SK-N-SH treated with all-trans-retinoic acid at 6 μM for 48 hours (cell line): ENCODE data around the gene ARPC1B.

Experiments used
- ATAC-seq: fragments of 200-7000 bp; cut with Tn5 transposase; 3 replicates; pipeline ENCODE4 v1.9.1; 2020; ENCODE audit warnings: mild to moderate bottlenecking, moderate library complexity
- ARNTL ChIP-seq: fragments of 450-650 bp; formaldehyde crosslinking; IDR thresholded peaks from 2 replicates; pipeline ENCODE4 v1.5.0; 2020; ENCODE audit warnings: low read depth, mild to moderate bottlenecking, moderate library complexity, borderline replicate concordance
- BACH2 ChIP-seq: fragments of 250-450 bp; sonication (Bioruptor Pico); IDR thresholded peaks from 2 replicates; pipeline ENCODE4 v1.9.0; 2021; ENCODE audit warnings: mild to moderate bottlenecking, borderline replicate concordance
- CREB5 ChIP-seq: fragments of 250-450 bp; sonication (Bioruptor Pico); IDR thresholded peaks from 2 replicates; pipeline ENCODE4 v1.5.1; 2020; ENCODE audit warnings: low read depth, mild to moderate bottlenecking, moderate library complexity
- CSDC2 ChIP-seq: fragments of 250-450 bp; sonication (Bioruptor Pico); IDR thresholded peaks from 2 replicates; pipeline ENCODE4 v1.5.0; 2020; ENCODE audit warnings: mild to moderate bottlenecking, moderate library complexity
- ESRRG ChIP-seq: fragments of 250-450 bp; sonication (Bioruptor Pico); IDR thresholded peaks from 2 replicates; pipeline ENCODE4 v1.6.1; 2021; ENCODE audit warnings: mild to moderate bottlenecking
- ISL1 ChIP-seq: fragments of 250-450 bp; sonication (Bioruptor Pico); IDR thresholded peaks from 2 replicates; pipeline ENCODE4 v2.1.2; 2022; ENCODE audit warnings: mild to moderate bottlenecking, moderate library complexity
- OSR1 ChIP-seq: fragments of 250-450 bp; sonication (Bioruptor Pico); IDR thresholded peaks from 2 replicates; pipeline ENCODE4 v1.8.0; 2022; ENCODE audit warnings: moderate library complexity, mild to moderate bottlenecking, inconsistent platforms
- POU6F1 ChIP-seq: fragments of 250-450 bp; sonication (Bioruptor Pico); IDR thresholded peaks from 2 replicates; pipeline ENCODE4 v1.8.0; 2021; ENCODE audit warnings: low read depth, mild to moderate bottlenecking, moderate library complexity, borderline replicate concordance
- RARB ChIP-seq: fragments of 250-450 bp; sonication (Bioruptor Pico); IDR thresholded peaks from 2 replicates; pipeline ENCODE4 v1.8.0; 2021; ENCODE audit warnings: mild to moderate bottlenecking, moderate library complexity
- SNAI2 ChIP-seq: fragments of 250-450 bp; sonication (Bioruptor Pico); IDR thresholded peaks from 2 replicates; pipeline ENCODE4 v1.5.0; 2020; ENCODE audit warnings: mild to moderate bottlenecking, moderate library complexity
- TCF4 ChIP-seq: fragments of 250-450 bp; sonication (Bioruptor Pico); IDR thresholded peaks from 2 replicates; pipeline ENCODE4 v1.8.0; 2021; ENCODE audit warnings: mild to moderate bottlenecking, moderate library complexity, borderline replicate concordance
- ZC3H10 ChIP-seq: fragments of 250-450 bp; sonication (Bioruptor Pico); IDR thresholded peaks from 2 replicates; pipeline ENCODE4 v1.5.1; 2021; ENCODE audit warnings: mild to moderate bottlenecking, moderate library complexity
- ZFP3 ChIP-seq: fragments of 250-450 bp; sonication (Bioruptor Pico); IDR thresholded peaks from 2 replicates; pipeline ENCODE4 v1.5.0; 2020; ENCODE audit warnings: mild to moderate bottlenecking, moderate library complexity
- ZFP30 ChIP-seq: fragments of 450-650 bp; formaldehyde crosslinking; IDR thresholded peaks from 2 replicates; pipeline ENCODE4 v1.5.0; 2022; ENCODE audit warnings: mild to moderate bottlenecking, moderate library complexity
- ZNF565 ChIP-seq: fragments of 450-650 bp; formaldehyde crosslinking; conservative IDR thresholded peaks from 2 replicates; pipeline ENCODE4 v1.5.0; 2020; ENCODE audit warnings: low read depth, mild to moderate bottlenecking, moderate library complexity
- ZNF70 ChIP-seq: fragments of 450-650 bp; formaldehyde crosslinking; IDR thresholded peaks from 2 replicates; pipeline ENCODE4 v1.5.0; 2020; ENCODE audit warnings: mild to moderate bottlenecking, moderate library complexity
- ZNF8 ChIP-seq: fragments of 450-650 bp; formaldehyde crosslinking; IDR thresholded peaks from 2 replicates; pipeline ENCODE4 v1.5.0; 2020; ENCODE audit warnings: mild to moderate bottlenecking, moderate library complexity
- TF ChIP-seq, protein P1 (sequence below): fragments of 250-450 bp; sonication (Bioruptor Pico); IDR thresholded peaks from 2 replicates; pipeline ENCODE4 v1.5.0; 2020; ENCODE audit warnings: mild to moderate bottlenecking, moderate library complexity
- TF ChIP-seq, protein P2 (sequence below): fragments of 250-450 bp; sonication (Bioruptor Pico); IDR thresholded peaks from 2 replicates; pipeline ENCODE4 v1.5.1; 2021; ENCODE audit warnings: mild to moderate bottlenecking, moderate library complexity

The ARPC1B gene

DNA sequence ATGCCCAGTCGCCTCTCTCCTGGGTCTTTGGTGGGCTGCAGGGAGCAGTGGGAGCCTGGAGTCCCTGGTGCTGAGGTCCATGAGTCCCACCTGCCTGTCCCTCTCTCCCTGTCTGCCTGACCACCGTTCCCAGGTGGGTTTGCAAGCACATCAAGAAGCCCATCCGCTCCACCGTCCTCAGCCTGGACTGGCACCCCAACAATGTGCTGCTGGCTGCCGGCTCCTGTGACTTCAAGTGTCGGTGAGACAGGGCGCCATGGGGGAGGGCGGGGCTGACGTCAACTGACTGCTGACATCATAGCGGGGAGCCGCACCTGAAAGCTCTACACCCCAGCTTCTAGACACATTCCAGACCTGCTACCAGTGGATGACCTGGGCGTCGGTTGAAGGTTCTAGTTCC lies 15.2 kb downstream of the ARPC1B start:
- no peak for TF ChIP-seq POU6F1 (CRISPR knock-in tag)
- TF ChIP-seq ZNF70 (CRISPR knock-in tag) = no peak
- no peak for TF ChIP-seq ISL1 (CRISPR knock-in tag)
- no peak for TF ChIP-seq CREB5 (CRISPR knock-in tag)
- TF ChIP-seq SNAI2 = no peak
- TF ChIP-seq, all 23 proteins: peak for 0
- no peak for ATAC-seq

- TF ChIP-seq ARNTL (CRISPR knock-in tag) = no peak
- no peak for TF ChIP-seq SNAI2
- no peak for TF ChIP-seq OSR1
- no peak for TF ChIP-seq ZNF70 (CRISPR knock-in tag)
- TF ChIP-seq, protein P1, sequence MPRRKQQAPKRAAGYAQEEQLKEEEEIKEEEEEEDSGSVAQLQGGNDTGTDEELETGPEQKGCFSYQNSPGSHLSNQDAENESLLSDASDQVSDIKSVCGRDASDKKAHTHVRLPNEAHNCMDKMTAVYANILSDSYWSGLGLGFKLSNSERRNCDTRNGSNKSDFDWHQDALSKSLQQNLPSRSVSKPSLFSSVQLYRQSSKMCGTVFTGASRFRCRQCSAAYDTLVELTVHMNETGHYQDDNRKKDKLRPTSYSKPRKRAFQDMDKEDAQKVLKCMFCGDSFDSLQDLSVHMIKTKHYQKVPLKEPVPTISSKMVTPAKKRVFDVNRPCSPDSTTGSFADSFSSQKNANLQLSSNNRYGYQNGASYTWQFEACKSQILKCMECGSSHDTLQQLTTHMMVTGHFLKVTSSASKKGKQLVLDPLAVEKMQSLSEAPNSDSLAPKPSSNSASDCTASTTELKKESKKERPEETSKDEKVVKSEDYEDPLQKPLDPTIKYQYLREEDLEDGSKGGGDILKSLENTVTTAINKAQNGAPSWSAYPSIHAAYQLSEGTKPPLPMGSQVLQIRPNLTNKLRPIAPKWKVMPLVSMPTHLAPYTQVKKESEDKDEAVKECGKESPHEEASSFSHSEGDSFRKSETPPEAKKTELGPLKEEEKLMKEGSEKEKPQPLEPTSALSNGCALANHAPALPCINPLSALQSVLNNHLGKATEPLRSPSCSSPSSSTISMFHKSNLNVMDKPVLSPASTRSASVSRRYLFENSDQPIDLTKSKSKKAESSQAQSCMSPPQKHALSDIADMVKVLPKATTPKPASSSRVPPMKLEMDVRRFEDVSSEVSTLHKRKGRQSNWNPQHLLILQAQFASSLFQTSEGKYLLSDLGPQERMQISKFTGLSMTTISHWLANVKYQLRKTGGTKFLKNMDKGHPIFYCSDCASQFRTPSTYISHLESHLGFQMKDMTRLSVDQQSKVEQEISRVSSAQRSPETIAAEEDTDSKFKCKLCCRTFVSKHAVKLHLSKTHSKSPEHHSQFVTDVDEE (CRISPR knock-in tag) = no peak
- no peak for TF ChIP-seq CSDC2 (CRISPR knock-in tag)
- no peak for TF ChIP-seq RARB
- no peak for TF ChIP-seq ZNF8 (CRISPR knock-in tag)
- no peak for TF ChIP-seq ESRRG (CRISPR knock-in tag)
- TF ChIP-seq ZFP30 (CRISPR knock-in tag) = no peak
- no peak for TF ChIP-seq TCF4 (CRISPR knock-in tag)
- no peak for TF ChIP-seq ZNF565 (CRISPR knock-in tag)
- TF ChIP-seq CREB5 (CRISPR knock-in tag) = no peak
- no peak for TF ChIP-seq BACH2
- TF ChIP-seq POU6F1 (CRISPR knock-in tag) = no peak
- TF ChIP-seq ZC3H10 (CRISPR knock-in tag) = no peak
- TF ChIP-seq ZFP3 (CRISPR knock-in tag) = no peak
- TF ChIP-seq ISL1 (CRISPR knock-in tag) = no peak
- TF ChIP-seq, all 23 proteins: peak for 0
- no peak for ATAC-seq
Measured at GRCh38 chr7:99390941-99391602, 16.5 kb downstream of the ARPC1B start.

- TF ChIP-seq, protein P2, sequence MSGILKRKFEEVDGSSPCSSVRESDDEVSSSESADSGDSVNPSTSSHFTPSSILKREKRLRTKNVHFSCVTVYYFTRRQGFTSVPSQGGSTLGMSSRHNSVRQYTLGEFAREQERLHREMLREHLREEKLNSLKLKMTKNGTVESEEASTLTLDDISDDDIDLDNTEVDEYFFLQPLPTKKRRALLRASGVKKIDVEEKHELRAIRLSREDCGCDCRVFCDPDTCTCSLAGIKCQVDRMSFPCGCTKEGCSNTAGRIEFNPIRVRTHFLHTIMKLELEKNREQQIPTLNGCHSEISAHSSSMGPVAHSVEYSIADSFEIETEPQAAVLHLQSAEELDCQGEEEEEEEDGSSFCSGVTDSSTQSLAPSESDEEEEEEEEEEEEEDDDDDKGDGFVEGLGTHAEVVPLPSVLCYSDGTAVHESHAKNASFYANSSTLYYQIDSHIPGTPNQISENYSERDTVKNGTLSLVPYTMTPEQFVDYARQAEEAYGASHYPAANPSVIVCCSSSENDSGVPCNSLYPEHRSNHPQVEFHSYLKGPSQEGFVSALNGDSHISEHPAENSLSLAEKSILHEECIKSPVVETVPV (CRISPR knock-in tag) = no peak
- ATAC-seq = no peak
Measured at GRCh38 chr7:99392046-99392445, 17.5 kb downstream of the ARPC1B start.
